Measurements from ENCODE around the gene GGTLC1. TPM values are rescaled to one million over a fixed set of nuclear protein-coding genes. Genes with fewer than 3 reads are reported as not detected.

Gene GGTLC1
- total RNA-seq, 1 experiment from 2014 or later = not detected

DNA sequence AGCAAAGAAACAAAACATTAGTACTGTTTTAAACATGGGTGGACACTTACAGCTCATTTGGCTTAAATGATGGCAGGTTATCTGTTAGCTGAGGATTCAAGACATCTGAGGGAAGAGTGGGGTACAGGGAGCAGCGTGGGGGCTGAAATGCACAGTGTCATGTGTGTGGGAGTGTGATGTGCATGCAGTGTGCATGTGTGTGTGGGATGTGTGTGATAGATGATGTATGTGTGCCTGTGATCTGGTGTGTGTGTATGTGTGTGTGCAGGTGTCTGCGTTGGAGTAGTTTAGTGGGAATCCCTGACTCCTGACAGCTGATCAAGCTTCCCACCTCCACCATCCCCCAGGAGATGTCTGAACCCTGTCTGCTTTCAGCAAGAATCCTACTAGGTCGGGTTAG lies 25.4 kb upstream of the GGTLC1 start:
- H3T11ph ChIP-seq (ENCODE audit: low read length) = no peak overlapping the region
- no peaks in the 10 kb centered on the region for H3K9me3 ChIP-seq (ENCODE audit: control insufficient read depth, low read depth, low read length)
- H2BK120ac ChIP-seq (ENCODE audit: low read depth, low read length, poor library complexity, severe bottlenecking) = no peak overlapping the region
- no peaks in the 10 kb centered on the region for H3K4me1 Mint-ChIP-seq
- no peaks in the 10 kb centered on the region for H3K79me1 ChIP-seq (ENCODE audit: insufficient read depth, low read depth, low read length, poor library complexity, severe bottlenecking)
- H3K27me3 Mint-ChIP-seq (ENCODE audit: low read depth) = peaks cover 2% of the 10 kb centered on the region
- no peak overlapping the region for H3K18ac ChIP-seq (ENCODE audit: insufficient read length, low read depth, low read length)
- no peak overlapping the region for H3K27ac ChIP-seq (ENCODE audit: insufficient read length, low read depth, low read length)
- no peak overlapping the region for H2BK15ac ChIP-seq (ENCODE audit: low read depth, low read length)
- H3K4ac ChIP-seq (ENCODE audit: low read depth, low read length) = no peak overlapping the region
- no peak overlapping the region for H4K5ac ChIP-seq (ENCODE audit: insufficient read length, low read depth, low read length)
- H3K9ac ChIP-seq (ENCODE audit: extremely low read depth, insufficient read length, low read length) = no peak overlapping the region
- no peak overlapping the region for H4K91ac ChIP-seq (ENCODE audit: insufficient read length, low read depth, low read length)
- H3K23me2 ChIP-seq (ENCODE audit: insufficient read length, low read depth, low read length, poor library complexity, severe bottlenecking) = no peaks in the 10 kb centered on the region
- H3K79me2 ChIP-seq (ENCODE audit: insufficient read depth, low read length) = no peaks in the 10 kb centered on the region
- H3K27ac Mint-ChIP-seq = no peak overlapping the region
- no peaks in the 10 kb centered on the region for H3K9me3 Mint-ChIP-seq
- no peak overlapping the region for H2AK5ac ChIP-seq (ENCODE audit: insufficient read length, low read length)
- H2AFZ ChIP-seq (ENCODE audit: low read length) = no peak overlapping the region
- no peak overlapping the region for H4K8ac ChIP-seq (replicated peaks; ENCODE audit: insufficient read length, low read depth, low read length)
- H3K4me1 ChIP-seq (ENCODE audit: insufficient read depth, low read length) = no peaks in the 10 kb centered on the region
- peak overlapping the region; percentile 92 for H3K23ac ChIP-seq (ENCODE audit: insufficient read length, low read depth, low read length)
- H3K27me3 ChIP-seq (ENCODE audit: insufficient read depth, low read length) = no peaks in the 10 kb centered on the region
- H3K56ac ChIP-seq (ENCODE audit: insufficient read length, low read depth, low read length) = no peak overlapping the region
- no peak for DNase-seq
- H3K4me3 Mint-ChIP-seq = no peak overlapping the region; a peak in 1 of 5 replicates
- TF ChIP-seq, protein P1, sequence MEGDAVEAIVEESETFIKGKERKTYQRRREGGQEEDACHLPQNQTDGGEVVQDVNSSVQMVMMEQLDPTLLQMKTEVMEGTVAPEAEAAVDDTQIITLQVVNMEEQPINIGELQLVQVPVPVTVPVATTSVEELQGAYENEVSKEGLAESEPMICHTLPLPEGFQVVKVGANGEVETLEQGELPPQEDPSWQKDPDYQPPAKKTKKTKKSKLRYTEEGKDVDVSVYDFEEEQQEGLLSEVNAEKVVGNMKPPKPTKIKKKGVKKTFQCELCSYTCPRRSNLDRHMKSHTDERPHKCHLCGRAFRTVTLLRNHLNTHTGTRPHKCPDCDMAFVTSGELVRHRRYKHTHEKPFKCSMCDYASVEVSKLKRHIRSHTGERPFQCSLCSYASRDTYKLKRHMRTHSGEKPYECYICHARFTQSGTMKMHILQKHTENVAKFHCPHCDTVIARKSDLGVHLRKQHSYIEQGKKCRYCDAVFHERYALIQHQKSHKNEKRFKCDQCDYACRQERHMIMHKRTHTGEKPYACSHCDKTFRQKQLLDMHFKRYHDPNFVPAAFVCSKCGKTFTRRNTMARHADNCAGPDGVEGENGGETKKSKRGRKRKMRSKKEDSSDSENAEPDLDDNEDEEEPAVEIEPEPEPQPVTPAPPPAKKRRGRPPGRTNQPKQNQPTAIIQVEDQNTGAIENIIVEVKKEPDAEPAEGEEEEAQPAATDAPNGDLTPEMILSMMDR (conservative IDR thresholded peaks at IDR 0.05) = no peak
- H2BK5ac ChIP-seq (ENCODE audit: insufficient read length, low read length) = no peak overlapping the region
- no peaks in the 10 kb centered on the region for H4K20me1 ChIP-seq (ENCODE audit: control insufficient read depth, insufficient read depth, insufficient read length)
- H3K14ac ChIP-seq (ENCODE audit: insufficient read depth, low read length) = no peak overlapping the region
- H3K4me2 ChIP-seq (ENCODE audit: insufficient read depth, insufficient read length, low read length) = no peak overlapping the region
- no peak overlapping the region for H2BK12ac ChIP-seq (ENCODE audit: insufficient read length, low read depth, low read length)
- WGBS (ENCODE audit: extremely low coverage, insufficient read length, low lambda C conversion rate) = no CpG with 5 or more reads among the region's 3 CpGs
- no peak overlapping the region for H2BK20ac ChIP-seq (ENCODE audit: low read depth, low read length, poor library complexity, severe bottlenecking)
- no peaks in the 10 kb centered on the region for H3K36me3 Mint-ChIP-seq (ENCODE audit: insufficient read depth in 1 of 3, low read depth in 3 of 3)
